PC-9 (cell line): ENCODE measurements around the gene ZBTB7C.

Source experiments
- CTCF ChIP-seq: fragments of 200-600 bp; sonication (generic); conservative IDR thresholded peaks from 2 replicates; pipeline ENCODE4 v1.6.1; 2017; ENCODE audit warnings: mixed run types, antibody characterized with exemption, mild to moderate bottlenecking, moderate library complexity
- EZH2 ChIP-seq: fragments of 200-600 bp; sonication (generic); IDR thresholded peaks from 2 replicates; pipeline ENCODE4 v1.8.0; 2017; ENCODE audit warnings: antibody characterized with exemption, low read depth

GRCh38 chr18:48098538-48098937, 310.6 kb downstream of the ZBTB7C start:
- TF ChIP-seq EZH2, result no peak
- TF ChIP-seq CTCF, result no peak
